H1 (cell line): Measurements from ENCODE around the gene SEC61B. TPM values are rescaled to one million over a fixed set of nuclear protein-coding genes. Genes with fewer than 3 reads are reported as not detected.

ENCODE experiments used
- CTCF ChIA-PET: fragments of 300-600 bp; sonication (Branson Sonifier 250); formaldehyde crosslinking; loops from one replicate; lab custom pipeline; 2021; ENCODE audit not compliant: partially characterized antibody; lab: Charles Lee
- POLR2A ChIA-PET: fragments of 300-600 bp; sonication (Branson Sonifier 250); formaldehyde crosslinking; loops from one replicate; lab custom pipeline; 2021; ENCODE audit warnings: inconsistent platforms; ENCODE audit not compliant: partially characterized antibody; lab: Charles Lee
- DNase-seq, 2 experiments: peaks; one replicate each; pipeline versions ENCODE4 v3.0.0 to v3.0.0-alpha.2; 2010 to 2022; ENCODE audit warnings: low spot score in 2 of 2, low read depth in 1 of 2, mixed read lengths in 1 of 2
- FAIRE-seq: peaks from 2 replicates; lab custom pipeline; 2011; peaks lifted over from hg19 to GRCh38; lab: Jason Lieb, UNC
- H2AFZ ChIP-seq: 2 replicates; pipeline ENCODE4 v1.8.1; 2012; ENCODE audit warnings: low read length, inconsistent platforms
- H2AK5ac ChIP-seq: 2 replicates; pipeline ENCODE4 v1.6.1; 2013; ENCODE audit warnings: low read depth, low read length
- H2BK120ac ChIP-seq: replicated peaks from 2 replicates; pipeline ENCODE3; 2013; ENCODE audit warnings: low read depth, low read length, inconsistent platforms
- H2BK12ac ChIP-seq: 2 replicates; pipeline ENCODE4 v1.6.1; 2013; ENCODE audit warnings: low read depth, low read length
- H2BK15ac ChIP-seq: 2 replicates; pipeline ENCODE4 v1.6.1; 2013; ENCODE audit warnings: low read length
- H2BK20ac ChIP-seq: 2 replicates; pipeline ENCODE4 v1.6.1; 2013; ENCODE audit warnings: low read length
- H2BK5ac ChIP-seq: 2 replicates; pipeline ENCODE4 v1.6.1; 2013; ENCODE audit warnings: low read depth, low read length
- H3K14ac ChIP-seq: 2 replicates; pipeline ENCODE4 v1.6.1; 2013; ENCODE audit warnings: inconsistent platforms; ENCODE audit not compliant: insufficient read length
- H3K18ac ChIP-seq: 2 replicates; pipeline ENCODE4 v1.6.1; 2013; ENCODE audit warnings: low read length; ENCODE audit errors: extremely low read depth
- H3K23ac ChIP-seq: 2 replicates; pipeline ENCODE4 v1.6.1; 2013; ENCODE audit warnings: inconsistent platforms; ENCODE audit not compliant: insufficient read length
- H3K23me2 ChIP-seq: 2 replicates; pipeline ENCODE4 v1.6.1; 2013; ENCODE audit warnings: low read depth, low read length
- H3K27ac ChIP-seq: 2 replicates; pipeline ENCODE4 v1.6.1; 2011; ENCODE audit warnings: low read depth, low read length, inconsistent platforms
- H3K27me3 ChIP-seq, 4 experiments: replicated peaks in 1 of 4; 1 replicate in 1 of 4; 2 replicates in 3 of 4; pipeline versions ENCODE4 v1.6.1 to v1.8.1; 2011 to 2013; ENCODE audit warnings: low read length in 3 of 4, mild to moderate bottlenecking in 3 of 4, inconsistent platforms in 2 of 4, mixed read lengths in 2 of 4, moderate library complexity in 1 of 4; ENCODE audit not compliant: control insufficient read depth in 3 of 4, insufficient read depth in 3 of 4; ENCODE audit errors: extremely low read depth in 1 of 4
- H3K36me3 ChIP-seq, 4 experiments: 2 replicates each; pipeline versions ENCODE4 v1.6.1 to v1.8.1; 2011 to 2013; ENCODE audit warnings: mild to moderate bottlenecking in 4 of 4, low read length in 3 of 4, moderate library complexity in 2 of 4, control low read depth in 1 of 4, inconsistent platforms in 1 of 4; ENCODE audit not compliant: insufficient read depth in 4 of 4, control insufficient read depth in 2 of 4
- H3K4ac ChIP-seq: replicated peaks from 2 replicates; pipeline ENCODE3; 2013; ENCODE audit warnings: low read length, low read depth, mixed read lengths, inconsistent platforms; ENCODE audit not compliant: insufficient read length
- H3K4me1 ChIP-seq, 4 experiments: replicated peaks in 1 of 4; 1 replicate in 1 of 4; 2 replicates in 3 of 4; pipeline versions ENCODE4 v1.6.1 to v1.8.1; 2011 to 2013; ENCODE audit warnings: low read length in 3 of 4, inconsistent platforms in 2 of 4, mixed read lengths in 1 of 4; ENCODE audit not compliant: insufficient read depth in 4 of 4, control insufficient read depth in 3 of 4
- H3K4me2 ChIP-seq, 2 experiments: 2 replicates each; pipeline versions ENCODE4 v1.6.1 to v1.8.1; 2011 to 2013; ENCODE audit warnings: low read depth in 2 of 2, low read length in 2 of 2, control low read depth in 1 of 2, inconsistent platforms in 1 of 2, mild to moderate bottlenecking in 1 of 2; ENCODE audit not compliant: insufficient read depth in 1 of 2
- H3K4me3 ChIP-seq, 4 experiments: fragments of 200-600, 300-600 bp in 1 of 4; sonication (generic), shearing (Covaris generic), sonication (Bioruptor Twin) in 1 of 4; 2 replicates each; pipeline versions ENCODE4 v1.5.1 to v1.8.1; 2011 to 2016; ENCODE audit warnings: low read length in 4 of 4, low read depth in 3 of 4, control low read depth in 2 of 4, inconsistent platforms in 2 of 4, mild to moderate bottlenecking in 2 of 4, mixed read lengths in 1 of 4, moderate library complexity in 1 of 4; ENCODE audit not compliant: insufficient read depth in 2 of 4; ENCODE audit errors: extremely low read depth in 1 of 4
- H3K56ac ChIP-seq: replicated peaks from 2 replicates; pipeline ENCODE3; 2013; ENCODE audit warnings: low read depth, mild to moderate bottlenecking, mixed read lengths, low read length, inconsistent platforms; ENCODE audit not compliant: insufficient read length
- H3K79me1 ChIP-seq: 2 replicates; pipeline ENCODE4 v1.6.1; 2013; ENCODE audit warnings: low read depth, low read length, control low read depth
- H3K79me2 ChIP-seq, 2 experiments: 2 replicates each; pipeline versions ENCODE4 v1.6.1 to v1.8.1; 2012 to 2013; ENCODE audit warnings: low read length in 2 of 2, mild to moderate bottlenecking in 2 of 2, inconsistent platforms in 1 of 2; ENCODE audit not compliant: insufficient read depth in 2 of 2, control insufficient read depth in 1 of 2
- H3K9ac ChIP-seq, 4 experiments: replicated peaks in 1 of 4; 1 replicate in 1 of 4; 2 replicates in 3 of 4; pipeline versions ENCODE4 v1.6.1 to v1.8.1; 2011 to 2013; ENCODE audit warnings: low read depth in 3 of 4, low read length in 3 of 4, control low read depth in 2 of 4, mild to moderate bottlenecking in 2 of 4, moderate library complexity in 2 of 4, inconsistent platforms in 1 of 4; ENCODE audit errors: extremely low read depth in 1 of 4
- H3K9me3 ChIP-seq, 2 experiments: 2 replicates each; pipeline versions ENCODE4 v1.6.1 to v1.8.1; 2012 to 2013; ENCODE audit warnings: mild to moderate bottlenecking in 2 of 2, moderate library complexity in 2 of 2, control low read depth in 1 of 2, inconsistent platforms in 1 of 2, low read depth in 1 of 2, low read length in 1 of 2, mixed read lengths in 1 of 2; ENCODE audit not compliant: insufficient read depth in 2 of 2
- H4K20me1 ChIP-seq, 2 experiments: replicated peaks in 1 of 2; 2 replicates each; pipeline versions ENCODE3 to v1.8.1; 2011 to 2013; ENCODE audit warnings: inconsistent platforms in 2 of 2, low read length in 2 of 2, mild to moderate bottlenecking in 1 of 2; ENCODE audit not compliant: insufficient read depth in 2 of 2, control insufficient read depth in 1 of 2
- H4K5ac ChIP-seq: 2 replicates; pipeline ENCODE4 v1.6.1; 2013; ENCODE audit warnings: low read length, low read depth, mixed read lengths, inconsistent platforms; ENCODE audit not compliant: insufficient read length
- H4K8ac ChIP-seq: 2 replicates; pipeline ENCODE4 v1.8.0; 2013; ENCODE audit warnings: mild to moderate bottlenecking, moderate library complexity, low read length, inconsistent platforms; ENCODE audit not compliant: insufficient read depth; ENCODE audit errors: extremely low read depth
- H4K91ac ChIP-seq: replicated peaks from 2 replicates; pipeline ENCODE3; 2013; ENCODE audit warnings: low read length, mixed read lengths, inconsistent platforms; ENCODE audit not compliant: insufficient read length
- CREB1 ChIP-seq: IDR thresholded peaks from 2 replicates; pipeline ENCODE4 v1.6.1; 2012; ENCODE audit warnings: inconsistent platforms
- HDAC2 ChIP-seq, 2 experiments: fragments of 300-600 bp in 1 of 2; sonication (generic) in 1 of 2; IDR thresholded peaks; 2 replicates each; pipeline ENCODE4 v1.6.1; 2011 to 2012; ENCODE audit warnings: low read depth in 2 of 2, low read length in 2 of 2, mild to moderate bottlenecking in 2 of 2, moderate library complexity in 2 of 2, borderline replicate concordance in 1 of 2, inconsistent platforms in 1 of 2
- SIN3A ChIP-seq, 2 experiments: IDR thresholded peaks in 1 of 2; conservative IDR thresholded peaks in 1 of 2; 2 replicates each; pipeline ENCODE4 v1.6.1; 2011 to 2012; ENCODE audit warnings: low read length in 2 of 2, improper control_type of control experiment in 1 of 2, low read depth in 1 of 2, mild to moderate bottlenecking in 1 of 2
- SIRT6 ChIP-seq: IDR thresholded peaks from one replicate; pipeline ENCODE4 v1.7.1; 2012; ENCODE audit warnings: low read length, inconsistent platforms
- SP4 ChIP-seq: IDR thresholded peaks from 2 replicates; pipeline ENCODE4 v1.6.1; 2012; ENCODE audit warnings: low read length, inconsistent platforms
- SUZ12 ChIP-seq: fragments of 200-600 bp; sonication (generic); IDR thresholded peaks from 2 replicates; pipeline ENCODE4 v1.6.1; 2012; ENCODE audit warnings: mild to moderate bottlenecking, inconsistent platforms, low read length, moderate library complexity, mixed read lengths
- TAF7 ChIP-seq: optimal IDR thresholded peaks from 2 replicates; pipeline ENCODE3; 2011; ENCODE audit warnings: low read depth, mild to moderate bottlenecking, inconsistent platforms, low read length, moderate library complexity, borderline replicate concordance
- WGBS, 2 experiments: shearing (Covaris generic) in 1 of 2; methylation state at CpG; one replicate each; pipeline versions ENCODE4 v1.1.6 to v1.1.7; 2013 to 2015; ENCODE audit warnings: low lambda C conversion rate in 2 of 2, mixed read lengths in 2 of 2, inconsistent platforms in 1 of 2, low coverage in 1 of 2, missing lambda C conversion rate in 1 of 2; ENCODE audit not compliant: insufficient replicate concordance in 2 of 2, insufficient coverage in 1 of 2, insufficient read length in 1 of 2; ENCODE audit errors: extremely low coverage in 1 of 2, missing lambda C conversion rate in 1 of 2; 5-methylcytosine and 5-hydroxymethylcytosine counted together
- long read RNA-seq, 2 experiments: library from RNA in 1 of 2; library from capped mRNA in 1 of 2; stranded (forward); transcript quantifications; one replicate each; pipeline ENCODE4 v2.0.0, GENCODE V29; 2021; ENCODE audit warnings: inconsistent platforms in 1 of 2
- polyA minus RNA-seq, 3 experiments: library from RNA; depleted of rRNA, polyadenylated mRNA; stranded (reverse); fragments of >200 nt; gene quantifications; 1 replicate in 2 of 3; 2 replicates in 1 of 3; pipeline ENCODE4 v1.2.3, GENCODE V29; 2011
- polyA plus RNA-seq, 7 experiments: library from polyadenylated mRNA; depleted of rRNA in 3 of 7; stranded (reverse) in 5 of 7; unstranded in 2 of 7; fragments of >200 nt in 5 of 7; fragments of 200-250 nt in 2 of 7; gene quantifications; 1 replicate in 5 of 7; 2 replicates in 1 of 7; 4 replicates in 1 of 7; pipeline versions ENCODE4 v1.2.1 to v1.2.3, GENCODE V29; 2011 to 2013; ENCODE audit warnings: missing spikeins in 2 of 7, mixed read lengths in 2 of 7
- total RNA-seq: library from RNA; stranded (reverse); fragmentation: NEBNext Ultra II Directional; extraction: Animal tissue kit (Norgen Biotek cat#: 25700); gene quantifications from 2 replicates; pipeline ENCODE4 v1.2.1, GENCODE V29; 2021

The SEC61B gene
- total RNA-seq = 155 and 163 TPM in 2 replicates
- polyA plus RNA-seq (2011; rRNA removed) = 315 and 379 TPM in 2 replicates
- polyA plus RNA-seq (2011; cell fraction: cytosol; rRNA removed) = 222 TPM
- 109 TPM for polyA plus RNA-seq (2011; cell fraction: nucleus; rRNA removed)
- 179 to 259 TPM (median 234 TPM) in 4 replicates for polyA plus RNA-seq (2012, experiment 1 of 2)
- 527 TPM for polyA plus RNA-seq (2012, experiment 2 of 2)
- polyA plus RNA-seq (2013, experiment 1 of 2) = 451 TPM
- polyA plus RNA-seq (2013, experiment 2 of 2) = 470 TPM
- 37.0 and 38.5 TPM in 2 replicates for polyA minus RNA-seq (2011; rRNA and poly(A)+ RNA removed)
- 32.5 TPM for polyA minus RNA-seq (2011; cell fraction: cytosol; rRNA and poly(A)+ RNA removed)
- 37.5 TPM for polyA minus RNA-seq (2011; cell fraction: nucleus; rRNA and poly(A)+ RNA removed)
- long read RNA-seq, experiment 1, transcript SEC61B-201 (4 exons, 545 nt) = major isoform, 184 of 225 reads
- long read RNA-seq, experiment 1, partial matches to known transcripts = 37 of 225 reads
- long read RNA-seq, experiment 1, other reads (novel, unspliced or antisense) = 4 of 225 reads
- long read RNA-seq, experiment 2, transcript SEC61B-201 (4 exons, 545 nt) = major isoform, 11 of 13 reads
- long read RNA-seq, experiment 2, partial matches to known transcripts = 0 of 13 reads
- long read RNA-seq, experiment 2, other reads (novel, unspliced or antisense) = 0 of 13 reads

DNA sequence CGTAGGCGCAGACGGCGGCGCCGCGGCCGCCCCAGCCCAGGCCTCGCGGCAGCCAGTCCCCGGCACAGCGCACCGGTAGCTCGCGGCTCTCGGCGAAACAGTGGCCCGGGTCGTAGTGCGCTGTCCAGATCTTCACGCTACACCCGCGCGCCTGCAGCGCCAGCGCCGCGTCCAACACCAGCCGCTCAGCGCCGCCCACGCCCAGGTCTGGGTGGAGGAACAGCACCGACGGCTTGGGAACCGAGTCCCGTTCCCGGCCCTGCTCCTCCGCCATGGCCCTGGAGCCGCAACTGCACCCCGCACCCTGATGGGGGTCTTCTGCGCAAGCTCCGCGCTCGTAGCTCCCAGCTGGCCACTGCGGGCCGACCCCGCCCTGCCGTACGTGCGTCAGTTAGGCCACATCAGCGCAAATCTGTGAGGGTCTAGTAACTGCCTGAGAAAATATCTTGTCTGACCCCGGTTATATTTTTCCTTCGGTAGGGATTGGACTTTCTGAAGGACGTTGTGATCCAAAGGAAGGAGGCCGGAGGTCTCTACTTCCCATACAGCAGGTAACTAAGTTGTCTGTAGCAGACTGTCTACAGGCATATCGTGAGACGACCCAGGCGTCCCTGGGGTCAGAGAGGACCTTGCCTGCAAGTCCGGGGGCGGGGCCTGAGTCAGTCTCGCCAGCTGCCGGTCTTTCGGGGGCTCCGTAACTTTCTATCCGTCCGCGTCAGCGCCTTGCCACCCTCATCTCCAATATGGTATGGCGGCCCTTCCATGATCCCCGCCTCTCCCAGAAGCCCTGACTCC lies at the start of gene SEC61B, which contains the start of gene ALG2:
Gene SEC61B, plus strand, starts transcription at position 662 of the 795 bp plus-strand sequence. Its CDS starts 82 bp downstream, at position 744.
Gene ALG2, minus strand, starts transcription at position 322 of the 795 bp plus-strand sequence. Its CDS starts 48 bp downstream, at position 274.
- DNase-seq (peak; percentile 87 to 95), FAIRE-seq (peak; percentile 50)
- H3K79me2 ChIP-seq = peaks cover 13 to 93% of the 10 kb centered on the region in 2 experiments
- CTCF ChIA-PET = interaction anchor here (0.6 to 3.2 kb wide), 8 partner anchors 10 to 59 kb away, joined by 3 to 29 read pairs (median 5); no protein-coding TSS in a partner anchor
- H4K20me1 ChIP-seq = peaks cover 6 to 16% of the 10 kb centered on the region in 2 experiments
- peak within 1 kb of the TSS; percentile 95 for H3K18ac ChIP-seq
- peak within 1 kb of the TSS; percentile 99 for H3K27ac ChIP-seq
- H3K23me2 ChIP-seq = peaks cover 9% of the 10 kb centered on the region
- peak within 1 kb of the TSS; percentile 98 for H2BK120ac ChIP-seq
- WGBS, 2 experiments = 1% methylated on average over 61 of the region's 70 CpGs; no CpG with 5 or more reads in 1 of the 2 experiments
- peak within 1 kb of the TSS; percentile 89 for H2BK12ac ChIP-seq
- peak within 1 kb of the TSS; percentile 100 for H4K5ac ChIP-seq
- no peak within 1 kb of the TSS for H3K23ac ChIP-seq
- peak within 1 kb of the TSS; percentile 90 for H3K4ac ChIP-seq
- peaks cover 4% of the 10 kb centered on the region for H3K79me1 ChIP-seq
- peak within 1 kb of the TSS; percentile 69 for H4K91ac ChIP-seq
- H3K56ac ChIP-seq = peak within 1 kb of the TSS; percentile 96
- H2BK15ac ChIP-seq = 0 out of 2 replicates have a peak within 1 kb of the TSS, but pooled peaks have one; percentile 65
- H3K9me3 ChIP-seq = no peaks in the 10 kb centered on the region
- peak within 1 kb of the TSS; percentile 80 to 87 for H3K4me2 ChIP-seq
- POLR2A ChIA-PET = interaction anchor here (0.6 to 3.6 kb wide), 15 partner anchors 10 to 1254 kb away, joined by 3 to 38 read pairs (median 4); partner anchors contain the start of gene TEX10
- H3K14ac ChIP-seq = no peak within 1 kb of the TSS
- peaks cover 0 to 3% (median 2%) of the 10 kb centered on the region in 4 experiments; a peak in 4 of 7 replicates for H3K4me1 ChIP-seq
- peak within 1 kb of the TSS; percentile 96 for H2BK5ac ChIP-seq
- peaks cover 0 to 25% (median 8%) of the 10 kb centered on the region in 4 experiments; a peak in 5 of 8 replicates for H3K36me3 ChIP-seq
- peak within 1 kb of the TSS; percentile 94; the same call in 1 of the 2 replicates for H2BK20ac ChIP-seq
- no peaks in the 10 kb centered on the region for H3K27me3 ChIP-seq
- H2AFZ ChIP-seq = peak within 1 kb of the TSS; percentile 97
- H3K9ac ChIP-seq = peak within 1 kb of the TSS; percentile 93 to 98 (median 95)
- peak within 1 kb of the TSS; percentile 73 to 98 (median 92) for H3K4me3 ChIP-seq
- no peak within 1 kb of the TSS for H2AK5ac ChIP-seq
- H4K8ac ChIP-seq = peak within 1 kb of the TSS; percentile 95
- TF ChIP-seq SIN3A (conservative IDR thresholded peaks at IDR 0.05 in 1 of 2, IDR thresholded peaks at IDR 0.05 in 1 of 2; ENCODE audit: low read depth in 1 of 2, low read length in 2 of 2) (peak; percentile 49 to 78; a peak in 3 of 4 replicates), SUZ12 (no peak), TAF7 (peak; percentile 86), SIRT6 (no peak), CREB1 (peak; percentile 79), HDAC2 (IDR thresholded peaks at IDR 0.05; ENCODE audit: borderline replicate concordance in 1 of 2, low read depth in 2 of 2, low read length in 2 of 2) (0 out of 4 replicates have a peak, but pooled peaks of 1 of the 2 experiments have one; percentile 50), SP4 (peak; percentile 100)
